Smooth muscle cell (in vitro differentiated cells): Measurements from ENCODE around the gene GGTLC2. TPM values are rescaled to one million over a fixed set of nuclear protein-coding genes. Genes with fewer than 3 reads are reported as not detected.

Source experiments
- DNase-seq: peaks from one replicate; lab custom pipeline; 2025; ENCODE audit not compliant: unreplicated experiment; lab: John Stamatoyannopoulos, UW
- H2AFZ ChIP-seq: fragments of 200-600 bp; sonication (generic); 2 replicates; pipeline ENCODE4 v1.6.0; 2016; ENCODE audit warnings: antibody characterized with exemption, low read depth, mild to moderate bottlenecking
- H3F3A ChIP-seq: fragments of 200-600 bp; sonication (generic); 2 replicates; pipeline ENCODE4 v1.6.0; 2017; ENCODE audit warnings: antibody characterized with exemption, low read depth
- H3K27ac ChIP-seq: fragments of 200-600 bp; sonication (generic); 2 replicates; pipeline ENCODE4 v1.5.1; 2016; ENCODE audit warnings: low read depth, mild to moderate bottlenecking
- H3K27me3 ChIP-seq: fragments of 200-600 bp; sonication (generic); 2 replicates; pipeline ENCODE4 v1.6.1; 2016; ENCODE audit warnings: low read depth, mild to moderate bottlenecking
- H3K36me3 ChIP-seq: fragments of 200-600 bp; sonication (generic); 2 replicates; pipeline ENCODE4 v1.5.1; 2016; ENCODE audit warnings: low read depth
- H3K4me1 ChIP-seq: fragments of 200-600 bp; sonication (generic); 2 replicates; pipeline ENCODE4 v1.5.1; 2016; ENCODE audit warnings: low read depth
- H3K4me2 ChIP-seq: fragments of 200-600 bp; sonication (generic); 2 replicates; pipeline ENCODE4 v1.6.0; 2016; ENCODE audit warnings: mild to moderate bottlenecking
- H3K4me3 ChIP-seq: fragments of 200-600 bp; sonication (generic); 2 replicates; pipeline ENCODE4 v1.5.1; 2016; ENCODE audit warnings: mild to moderate bottlenecking
- H3K79me2 ChIP-seq: fragments of 200-600 bp; sonication (generic); 2 replicates; pipeline ENCODE4 v1.6.0; 2016; ENCODE audit warnings: low read depth, mild to moderate bottlenecking
- H3K9ac ChIP-seq: fragments of 200-600 bp; sonication (generic); 2 replicates; pipeline ENCODE4 v1.6.0; 2016; ENCODE audit warnings: low read depth
- H3K9me3 ChIP-seq: fragments of 200-600 bp; sonication (generic); replicated peaks from 2 replicates; pipeline ENCODE4 v1.5.1; 2016; ENCODE audit warnings: low read depth
- H4K20me1 ChIP-seq: fragments of 200-600 bp; sonication (generic); 2 replicates; pipeline ENCODE4 v1.6.0; 2016; ENCODE audit warnings: low read depth
- CTCF ChIP-seq: fragments of 200-600 bp; sonication (generic); IDR thresholded peaks from 2 replicates; pipeline ENCODE4 v1.5.1; 2017; ENCODE audit warnings: borderline replicate concordance, mild to moderate bottlenecking, antibody characterized with exemption; ENCODE audit not compliant: insufficient read depth, poor library complexity, severe bottlenecking
- WGBS: methylation state at CpG from one replicate; pipeline ENCODE4 v1.1.7; 2016; ENCODE audit warnings: low lambda C conversion rate; 5-methylcytosine and 5-hydroxymethylcytosine counted together
- polyA plus RNA-seq: library from polyadenylated mRNA; unstranded; fragments of >200 nt; fragmentation: Nextera tagmentation; extraction: Ambion mirVana; gene quantifications from 2 replicates; pipeline ENCODE4 v1.2.1, GENCODE V29; 2016
- total RNA-seq: library from RNA; depleted of rRNA; stranded (reverse); fragments of >200 nt; gene quantifications from 2 replicates; pipeline ENCODE4 v1.2.3, GENCODE V29; 2014

The GGTLC2 gene
- total and polyA plus RNA-seq, 2 experiments from 2014 or later = not detected

- peak; percentile 47 for TF ChIP-seq CTCF
- H3K27me3 ChIP-seq = peaks cover 43% of the 10 kb centered on the region
- H3K9me3 ChIP-seq = no peaks in the 10 kb centered on the region
- no peaks in the 10 kb centered on the region for H3F3A ChIP-seq
- H3K36me3 ChIP-seq = no peaks in the 10 kb centered on the region
- H3K4me1 ChIP-seq = no peaks in the 10 kb centered on the region
- H4K20me1 ChIP-seq = no peaks in the 10 kb centered on the region
- no peaks in the 10 kb centered on the region for H3K79me2 ChIP-seq
- H3K27ac ChIP-seq = no peak overlapping the region
- no peak overlapping the region for H3K4me3 ChIP-seq
- H3K9ac ChIP-seq = no peak overlapping the region
- DNase-seq = no peak
- 52% methylated on average over 8 of the region's 8 CpGs for WGBS
- no peak overlapping the region for H2AFZ ChIP-seq
- H3K4me2 ChIP-seq = no peak overlapping the region
Observed at GRCh38 chr22:22692707-22693530, 48.5 kb downstream of the GGTLC2 start.

- no peaks in the 10 kb centered on the region for H4K20me1 ChIP-seq
- no peak overlapping the region for H2AFZ ChIP-seq
- TF ChIP-seq CTCF = no peak
- H3F3A ChIP-seq = no peaks in the 10 kb centered on the region
- no peak for DNase-seq
- 69% methylated on average over 2 of the region's 2 CpGs for WGBS
- H3K4me2 ChIP-seq = no peak overlapping the region
- no peak overlapping the region for H3K27ac ChIP-seq
- no peaks in the 10 kb centered on the region for H3K4me1 ChIP-seq
- no peaks in the 10 kb centered on the region for H3K9me3 ChIP-seq
- H3K9ac ChIP-seq = no peak overlapping the region
- no peak overlapping the region for H3K4me3 ChIP-seq
- no peaks in the 10 kb centered on the region for H3K79me2 ChIP-seq
- H3K27me3 ChIP-seq = peaks cover 46% of the 10 kb centered on the region
- no peaks in the 10 kb centered on the region for H3K36me3 ChIP-seq
Observed at GRCh38 chr22:22693531-22693884, 49.1 kb downstream of the GGTLC2 start.

- Histone ChIP-seq H3K36me3 (no peaks in the 10 kb centered on the region), H3K79me2 (no peaks in the 10 kb centered on the region), H3K4me3 (no peak overlapping the region), H3K4me1 (no peaks in the 10 kb centered on the region), H4K20me1 (no peaks in the 10 kb centered on the region), H3F3A (no peaks in the 10 kb centered on the region), H3K27ac (no peak overlapping the region), H2AFZ (no peak overlapping the region), H3K4me2 (no peak overlapping the region), H3K9me3 (no peaks in the 10 kb centered on the region), H3K9ac (no peak overlapping the region), H3K27me3 (peaks cover 52% of the 10 kb centered on the region)
- 82% methylated on average over 1 of the region's 1 CpG for WGBS
- TF ChIP-seq CTCF = no peak
- DNase-seq = no peak
Observed at GRCh38 chr22:22694106-22694505, 49.7 kb downstream of the GGTLC2 start.

GRCh38 chr22:22696104-22696503 lies 51.7 kb downstream of the GGTLC2 start:
- H4K20me1 ChIP-seq = no peaks in the 10 kb centered on the region
- no peak for DNase-seq
- no peak overlapping the region for H2AFZ ChIP-seq
- H3K4me3 ChIP-seq = no peak overlapping the region
- H3K27me3 ChIP-seq = peaks cover 57% of the 10 kb centered on the region
- H3K9ac ChIP-seq = no peak overlapping the region
- no peaks in the 10 kb centered on the region for H3K79me2 ChIP-seq
- no peak for TF ChIP-seq CTCF
- no peak overlapping the region for H3K4me2 ChIP-seq
- H3K36me3 ChIP-seq = no peaks in the 10 kb centered on the region
- no peaks in the 10 kb centered on the region for H3K9me3 ChIP-seq
- H3K27ac ChIP-seq = no peak overlapping the region
- no peaks in the 10 kb centered on the region for H3F3A ChIP-seq
- H3K4me1 ChIP-seq = no peaks in the 10 kb centered on the region
- WGBS = 81% methylated on average over 5 of the region's 5 CpGs
